Ovary (tissue), 9 donors: ENCODE measurements around the gene CEP112. TPM values are rescaled to one million over a fixed set of nuclear protein-coding genes. Genes with fewer than 3 reads are reported as not detected.
"Not testable (repeated sequence)": the region's sequence is repeated elsewhere in the genome, so short reads cannot be mapped to it uniquely, and the experiment has no call there.

Source experiments
- DNase-seq, 5 donors: peaks; one replicate each; pipeline ENCODE4 v3.0.0-alpha.2; 2019 to 2020
- H3K27ac ChIP-seq, 2 donors: fragments of 200-600 bp; one replicate each; pipeline versions ENCODE4 v1.5.1 to v1.8.0; 2019 to 2022
- H3K27me3 ChIP-seq: fragments of 200-600 bp; one replicate; pipeline ENCODE4 v1.8.0; 2022
- H3K36me3 ChIP-seq: fragments of 200-600 bp; sonication (generic); one replicate; pipeline ENCODE4 v1.5.1; 2019
- H3K4me1 ChIP-seq: one replicate; pipeline ENCODE4 v1.8.1; 2013; ENCODE audit warnings: mild to moderate bottlenecking, moderate library complexity; ENCODE audit not compliant: insufficient read depth
- H3K4me3 ChIP-seq: fragments of 200-600 bp; sonication (generic); one replicate; pipeline ENCODE4 v1.5.1; 2017
- H3K9me3 ChIP-seq, 2 donors: fragments of 200-600 bp in 1 of 2; sonication (generic) in 1 of 2; one replicate each; pipeline versions ENCODE4 v1.5.1 to v1.8.1; 2013 to 2019; ENCODE audit warnings: mild to moderate bottlenecking in 1 of 2, moderate library complexity in 1 of 2
- CTCF ChIP-seq, 3 donors: fragments of 450-650 bp in 2 of 3; fragments of 200-600 bp in 1 of 3; IDR thresholded peaks; one replicate each; pipeline versions ENCODE4 v1.5.1 to v1.8.0; 2016 to 2022; ENCODE audit warnings: antibody characterized with exemption in 3 of 3, mild to moderate bottlenecking in 1 of 3
- EP300 ChIP-seq: sonication (generic); formaldehyde crosslinking; IDR thresholded peaks from one replicate; pipeline ENCODE4 v1.6.1; 2017; ENCODE audit warnings: antibody characterized with exemption
- POLR2A ChIP-seq: fragments of 450-650 bp; IDR thresholded peaks from one replicate; pipeline ENCODE4 v1.6.1; 2017; ENCODE audit warnings: antibody characterized with exemption, mild to moderate bottlenecking, moderate library complexity
- WGBS, 3 donors: extraction: QIAGEN DNeasy Blood & Tissue Kit in 1 of 3; methylation state at CpG; one replicate each; pipeline versions ENCODE4 v1.1.5 to v1.1.7; 2013 to 2017; 5-methylcytosine and 5-hydroxymethylcytosine counted together
- intact Hi-C, 4 donors: fragments of 100-400 bp; cut with DNase I; formaldehyde crosslinking; loops; one replicate each; pipeline versions ENCODE4 v1.11.0 to v1.15.1; 2022 to 2023
- polyA plus RNA-seq, 2 donors: library from polyadenylated mRNA; stranded (reverse); fragments of 200-250 nt in 1 of 2; fragments of 350-450 nt in 1 of 2; fragmentation: Illumina TruSeq in 1 of 2; extraction: RNeasy Lipid Tissue Mini Kit (QIAGEN cat#74804) in 1 of 2; gene quantifications; one replicate each; pipeline ENCODE4 v1.2.3, GENCODE V29; 2013 to 2014
- total RNA-seq, 7 donors: library from RNA; depleted of rRNA in 2 of 7; stranded (reverse); fragments of >200 nt in 2 of 7; fragmentation: NEBNext Ultra II Directional in 3 of 7; extraction: Animal tissue kit (Norgen Biotek cat#: 25700) in 3 of 7; gene quantifications; one replicate each; pipeline versions ENCODE4 v1.1.0 to v1.2.4, GENCODE V29; 2016 to 2023
- donor health status: DM: no; HTN: no; CAD: no; lungs with moderate emphysema.
- donor health status: DM: no; HTN: no; CAD: no.
- donor health status: Bipolar disorder and iron deficiency.
- donor health status: DM: yes; HTN: yes; CAD: no.
- donor health status: DM: no; HTN: no; CAD: no.
- donor health status: DM: yes; HTN: yes; CAD: no.

CEP112 gene
- total and polyA plus RNA-seq, 9 donors = 9.3 to 25.5 (median 16.9) TPM

- no peaks in the 10 kb centered on the region for H3K36me3 ChIP-seq
- intact Hi-C loops = no loop called here
- no peak overlapping the region for H3K4me3 ChIP-seq
- H3K4me1 ChIP-seq = no peaks in the 10 kb centered on the region
- no peak for DNase-seq
- H3K27me3 ChIP-seq = no peaks in the 10 kb centered on the region
- H3K27ac ChIP-seq = no peak overlapping the region
- no peaks in the 10 kb centered on the region for H3K9me3 ChIP-seq
- no peak for TF ChIP-seq EP300
- no peak for TF ChIP-seq POLR2A
- TF ChIP-seq CTCF (IDR thresholded peaks at IDR 0.05) = no peak
- WGBS, 3 donors = 93 to 100% (median 100%) methylated on average over 1 of the region's 1 CpG
These were observed 358.7 kb downstream of the CEP112 start for GRCh38 chr17:65833214-65833613.

GRCh38 chr17:65830356-65830755 lies 361.6 kb downstream of the CEP112 start:
- no peaks in the 10 kb centered on the region for H3K9me3 ChIP-seq
- TF ChIP-seq EP300 = no peak
- TF ChIP-seq CTCF (IDR thresholded peaks at IDR 0.05) = no peak
- TF ChIP-seq POLR2A = no peak
- WGBS, 3 donors = 73 to 95% (median 93%) methylated on average over 2 of the region's 2 CpGs

DNA sequence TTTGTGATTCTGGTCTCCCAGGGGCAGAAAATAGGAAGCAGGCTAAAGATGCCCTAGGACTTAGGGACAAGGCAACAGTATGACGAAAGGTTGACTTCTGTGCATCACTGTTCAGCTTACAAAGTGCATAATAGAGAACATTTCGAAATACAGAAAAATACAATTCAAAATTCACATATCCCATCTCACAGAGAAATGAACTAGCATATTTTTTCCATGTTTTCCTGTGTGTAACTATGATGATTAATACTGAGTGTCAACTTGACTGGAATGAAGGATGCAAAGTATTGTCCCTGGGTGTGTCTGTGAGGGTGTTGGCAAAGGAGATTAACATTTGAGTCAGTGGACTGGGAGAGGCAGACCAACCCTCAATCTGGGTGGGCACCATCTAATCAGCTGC lies 365.4 kb downstream of the CEP112 start:
- intact Hi-C loops = loop anchor here in 1 of 4 donors (10.0 kb wide), 1 partner anchor 48 kb away; no protein-coding TSS in a partner anchor
- 95 to 99% (median 98%) methylated on average over 2 of the region's 2 CpGs for WGBS, 3 donors
- H3K27me3 ChIP-seq, H3K9me3 ChIP-seq, H3K36me3 ChIP-seq, H3K27ac ChIP-seq, DNase-seq, H3K4me3 ChIP-seq, H3K4me1 ChIP-seq: not testable (repeated sequence)

More at GRCh38 chr17:65830356-65830755, 361.6 kb downstream of the CEP112 start:
- Histone ChIP-seq H3K36me3 (no peaks in the 10 kb centered on the region), H3K4me1 (no peaks in the 10 kb centered on the region), H3K27me3 (no peaks in the 10 kb centered on the region), H3K4me3 (no peak overlapping the region), H3K27ac (no peak overlapping the region)
- DNase-seq = no peak
- intact Hi-C loops = no loop called here

- Histone ChIP-seq H3K27ac (no peak overlapping the region), H3K9me3 (no peaks in the 10 kb centered on the region), H3K4me1 (no peaks in the 10 kb centered on the region), H3K36me3 (no peaks in the 10 kb centered on the region), H3K4me3 (no peak overlapping the region), H3K27me3 (no peaks in the 10 kb centered on the region)
- DNase-seq = no peak
- intact Hi-C loops = loop anchor here in 1 of 4 donors (10.0 kb wide), 1 partner anchor 50 kb away; no protein-coding TSS in a partner anchor
- no peak for TF ChIP-seq EP300
- TF ChIP-seq POLR2A = no peak
- no peak for TF ChIP-seq CTCF (IDR thresholded peaks at IDR 0.05)
- WGBS, 3 donors = 94 to 98% (median 95%) methylated on average over 1 of the region's 1 CpG
These were observed 367.0 kb downstream of the CEP112 start for GRCh38 chr17:65824901-65825300.

GRCh38 chr17:65823713-65824112 lies 368.2 kb downstream of the CEP112 start:
- TF ChIP-seq POLR2A = no peak
- H3K4me3 ChIP-seq = no peak overlapping the region
- no peak for DNase-seq
- no peak overlapping the region for H3K27ac ChIP-seq
- no peaks in the 10 kb centered on the region for H3K9me3 ChIP-seq
- intact Hi-C loops = loop anchor here in 1 of 4 donors (10.0 kb wide), 1 partner anchor 51 kb away; no protein-coding TSS in a partner anchor
- H3K27me3 ChIP-seq = no peaks in the 10 kb centered on the region
- no peaks in the 10 kb centered on the region for H3K4me1 ChIP-seq
- no peaks in the 10 kb centered on the region for H3K36me3 ChIP-seq
